GM19467 (cell line): ENCODE results near the gene CPSF2.
A peak's percentile ranks its signal among the peaks of the same experiment; 100 is the strongest.

Source experiments
- ATAC-seq: cut with Tn5 transposase; IDR thresholded peaks from one replicate; pipeline ENCODE4 v1.9.1; 2021; ENCODE audit warnings: mild to moderate bottlenecking, moderate library complexity; ENCODE audit not compliant: unreplicated experiment

Gene CPSF2

GRCh38 chr14:92121670-92122350, at the start of gene CPSF2, which contains the start of gene NDUFB1:
Gene CPSF2 (plus strand): TSS chr14:92121969. CDS start chr14:92130985, 9,016 bp downstream.
Gene NDUFB1 (minus strand): TSS chr14:92121706. CDS start chr14:92117637, 4,069 bp downstream.
- ATAC-seq = peak; percentile 75

DNA sequence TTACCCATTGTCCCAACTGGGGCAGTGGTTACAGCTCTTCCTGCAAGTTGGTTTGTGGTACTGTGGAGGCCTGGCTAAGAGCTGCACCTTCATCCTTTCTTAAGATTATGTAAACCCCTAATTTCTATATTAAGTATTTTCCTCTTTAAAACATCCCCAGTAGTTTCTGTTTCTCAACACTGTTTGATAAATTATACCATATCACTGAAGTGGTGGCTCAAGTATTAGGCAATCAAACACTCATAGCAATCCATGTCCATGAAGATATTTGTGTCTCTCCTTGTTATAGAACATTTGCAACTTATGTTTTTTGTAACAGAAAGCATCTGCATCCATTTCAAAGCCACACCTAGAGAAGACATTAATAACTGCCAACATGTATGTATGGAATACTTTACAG, 47.2 kb upstream of the CPSF2 start:
- ATAC-seq = no peak

DNA sequence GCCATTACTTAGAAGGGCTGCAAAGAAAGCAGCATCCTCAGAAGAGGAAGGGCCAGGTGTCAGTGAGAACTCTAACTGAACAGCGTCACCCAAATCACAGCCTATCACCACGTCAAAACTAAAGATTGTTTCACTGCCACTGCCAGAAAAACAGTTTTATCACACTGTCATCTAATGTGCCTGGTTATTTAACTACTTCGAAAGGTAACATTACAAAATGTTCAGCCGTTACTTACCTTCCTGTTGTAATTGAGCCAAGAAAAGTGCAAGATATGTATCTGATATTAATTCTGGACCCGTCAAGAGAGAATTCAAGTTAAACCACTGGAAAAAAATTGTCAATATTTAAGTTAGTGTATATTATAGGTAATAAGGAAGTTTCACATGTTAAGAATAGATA, 33.3 kb upstream of the CPSF2 start:
- no peak for ATAC-seq

- ATAC-seq = no peak
Measured at GRCh38 chr14:92093320-92093719, 28.4 kb upstream of the CPSF2 start.

- no peak for ATAC-seq
Measured at GRCh38 chr14:92099802-92100201, 22.0 kb upstream of the CPSF2 start.

GRCh38 chr14:92103363-92103989, 18.3 kb upstream of the CPSF2 start:
- ATAC-seq = no peak

DNA sequence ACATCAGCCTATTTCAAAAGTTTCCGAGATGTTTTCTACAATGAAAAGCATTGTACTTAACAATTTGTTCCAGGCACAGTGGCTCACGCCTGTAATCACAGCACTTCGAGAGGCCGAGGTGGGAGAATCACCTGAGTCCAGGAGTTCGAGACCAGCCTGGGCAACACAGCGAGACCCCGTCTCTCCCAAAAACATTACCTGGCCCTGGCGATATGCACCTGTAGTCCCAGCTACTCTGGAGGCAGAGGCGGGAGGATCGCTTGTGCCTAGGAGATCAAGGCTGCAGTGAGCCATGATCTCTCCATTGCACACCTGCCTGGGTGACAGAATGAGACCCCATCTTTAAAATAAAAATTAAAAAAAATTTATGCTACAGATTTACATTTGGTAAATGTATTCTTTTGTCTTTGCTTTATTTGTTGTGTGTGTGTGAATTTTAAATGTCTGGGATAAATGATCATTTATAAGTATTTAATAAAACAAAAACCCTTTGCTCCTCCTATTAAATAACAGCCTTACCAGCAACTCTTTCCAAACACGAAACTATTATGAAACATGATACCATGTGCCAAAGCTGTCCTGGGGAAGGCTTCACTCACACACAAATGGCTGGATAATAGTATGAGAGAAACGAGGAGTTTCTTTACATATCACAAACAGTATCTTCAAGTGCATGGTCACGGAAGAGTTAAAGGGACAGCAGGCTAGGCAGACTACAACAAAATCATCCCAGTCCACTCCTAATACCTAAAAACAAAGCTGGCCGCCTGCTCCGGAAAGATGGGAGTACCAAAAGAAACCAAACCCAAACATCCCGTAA, 16.5 kb upstream of the CPSF2 start:
- no peak for ATAC-seq

DNA sequence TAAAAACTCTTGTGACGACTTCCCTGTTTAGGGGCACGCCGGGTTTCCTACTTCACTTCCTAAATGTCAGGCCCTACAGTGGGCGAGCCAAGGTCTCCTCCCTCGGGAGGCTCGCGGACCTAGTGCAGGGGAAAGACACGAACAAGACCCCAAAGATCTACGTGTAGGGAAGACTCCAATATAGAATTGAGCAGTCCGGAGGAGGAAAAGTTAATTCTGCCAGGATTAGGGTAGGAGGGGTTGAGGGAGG, 16.0 kb upstream of the CPSF2 start:
- peak; percentile 19 for ATAC-seq

- ATAC-seq = peak; percentile 86
Measured at GRCh38 chr14:92106143-92106926, 15.4 kb upstream of the CPSF2 start, which contains the start of gene ATXN3. Gene ATXN3 (minus strand): TSS chr14:92106582. CDS start chr14:92106552, 30 bp downstream.

DNA sequence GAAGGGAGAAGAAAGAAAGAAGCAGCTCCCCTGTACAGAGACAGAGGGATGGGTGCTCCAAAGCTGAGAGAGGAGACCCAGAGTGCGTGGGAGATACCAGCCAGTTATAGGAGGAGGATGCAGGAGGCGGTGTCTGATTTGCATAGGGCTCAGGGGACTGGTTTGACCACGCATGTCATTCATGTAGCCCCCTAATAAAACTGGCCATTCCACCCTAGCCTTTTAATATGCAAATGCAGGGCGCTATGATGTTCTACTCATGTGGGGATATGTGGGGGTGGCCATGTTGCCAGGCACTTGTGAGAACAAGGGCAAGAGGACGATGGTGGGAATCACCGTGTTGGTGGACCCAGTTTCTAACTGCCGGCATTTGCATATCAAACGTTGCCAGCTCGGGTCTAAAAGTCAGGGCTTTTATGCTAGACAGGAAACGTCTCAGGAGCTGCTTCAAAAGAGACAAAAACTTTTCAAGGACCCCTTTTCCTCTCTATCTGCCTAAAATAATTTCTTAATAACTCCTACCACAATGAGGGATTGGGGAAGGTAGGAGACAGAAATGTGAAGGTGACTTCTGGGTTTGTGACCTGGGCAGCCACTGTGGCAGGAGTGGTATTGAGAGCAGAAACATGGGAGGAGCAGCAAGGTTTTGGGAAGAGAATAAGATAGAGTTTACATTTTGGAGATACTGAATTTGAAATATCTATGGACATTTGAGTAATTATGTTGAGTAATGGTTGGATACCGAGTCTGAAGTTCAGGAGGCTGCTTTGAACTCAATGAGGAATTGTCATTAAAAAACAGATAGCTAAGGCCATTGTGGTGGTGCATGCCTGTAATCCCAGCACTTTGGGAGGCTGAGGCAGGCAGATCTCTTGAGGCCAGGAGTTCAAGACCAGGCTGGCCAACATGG, 13.2 kb upstream of the CPSF2 start:
- ATAC-seq = no peak

GRCh38 chr14:92109490-92109889, 12.3 kb upstream of the CPSF2 start:
- no peak for ATAC-seq

DNA sequence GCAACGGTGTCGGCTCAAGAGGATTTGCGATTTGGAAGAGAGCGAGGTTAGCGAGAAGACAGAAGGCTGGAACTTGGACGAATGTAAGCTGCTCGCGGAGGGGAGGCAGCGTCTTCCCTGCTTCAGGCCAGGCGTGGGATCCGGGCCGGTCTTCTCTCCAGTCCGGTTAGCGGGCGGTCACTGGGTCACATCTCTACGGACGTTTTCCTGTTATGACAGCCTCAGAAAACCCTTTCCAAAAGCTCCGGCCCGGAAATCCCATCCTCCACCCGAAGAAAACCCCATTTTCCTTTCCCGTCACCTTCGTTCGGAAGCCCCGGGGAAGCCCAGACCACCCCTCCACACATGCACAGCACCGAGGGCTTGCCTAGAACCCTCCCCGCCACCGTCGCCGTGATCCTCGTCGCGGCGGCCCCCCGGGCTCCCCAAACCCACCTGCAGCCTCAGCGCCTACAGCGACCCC, 531 bp upstream of the CPSF2 start:
- peak; percentile 12 for ATAC-seq

- ATAC-seq = no peak
Measured at GRCh38 chr14:92122351-92122677, 545 bp downstream of the CPSF2 start.

DNA sequence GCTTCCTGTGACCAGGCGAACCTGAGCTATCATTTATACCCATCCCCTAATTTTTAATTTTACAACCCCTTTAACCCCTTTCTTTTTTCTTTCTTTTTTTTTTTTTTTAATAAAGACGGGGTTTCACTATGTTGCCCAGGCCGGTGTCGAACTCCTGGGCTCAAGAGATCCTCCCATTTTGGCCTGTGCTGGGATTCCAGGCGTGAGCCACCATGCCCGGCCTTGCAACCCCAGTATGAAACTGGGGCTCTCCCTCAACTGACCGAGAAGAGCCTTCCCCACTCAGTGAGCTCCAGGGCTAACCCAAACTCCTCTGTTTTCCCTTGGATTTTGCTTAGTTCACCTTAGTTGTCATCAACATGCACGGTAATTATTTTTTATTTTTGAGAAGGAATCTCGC, 992 bp downstream of the CPSF2 start:
- no peak for ATAC-seq

- no peak for ATAC-seq
Measured at GRCh38 chr14:92134456-92134855, 12.7 kb downstream of the CPSF2 start.

DNA sequence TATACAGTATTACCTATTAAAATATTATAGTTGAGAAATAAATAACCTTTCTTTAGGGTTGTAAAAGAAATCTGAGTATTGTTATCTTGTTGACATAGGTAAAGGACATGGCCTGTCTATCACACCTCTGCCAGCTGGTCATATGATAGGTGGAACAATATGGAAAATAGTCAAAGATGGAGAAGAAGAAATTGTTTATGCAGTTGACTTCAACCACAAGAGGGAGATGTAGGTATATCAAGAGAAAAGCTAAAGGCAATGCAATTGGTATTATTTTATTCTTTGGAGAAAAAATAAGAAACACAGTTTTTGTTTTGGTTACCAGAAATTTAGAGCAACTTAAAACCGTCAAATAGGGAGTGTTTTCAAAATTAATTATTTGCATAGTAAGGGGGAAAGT, 13.5 kb downstream of the CPSF2 start:
- no peak for ATAC-seq

DNA sequence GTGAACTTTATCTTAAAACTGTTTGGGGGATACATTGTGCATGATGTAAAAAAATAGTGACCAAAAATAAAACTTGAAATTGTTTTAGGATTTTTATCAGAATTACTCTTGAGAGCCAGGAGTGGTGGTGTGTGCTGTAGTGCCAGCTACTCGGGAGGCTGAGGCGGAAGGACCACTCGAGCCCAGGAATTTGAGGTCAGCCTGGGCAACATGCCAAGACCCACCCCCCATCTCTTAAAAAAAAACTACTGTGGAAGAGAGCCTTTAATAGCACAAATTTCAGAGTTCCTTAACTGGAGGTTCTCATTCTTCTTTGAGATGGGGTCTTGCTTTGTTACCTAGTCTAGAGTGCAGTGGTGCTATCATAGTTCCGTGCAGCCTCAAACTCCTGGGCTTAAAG, 21.5 kb downstream of the CPSF2 start:
- ATAC-seq = no peak

DNA sequence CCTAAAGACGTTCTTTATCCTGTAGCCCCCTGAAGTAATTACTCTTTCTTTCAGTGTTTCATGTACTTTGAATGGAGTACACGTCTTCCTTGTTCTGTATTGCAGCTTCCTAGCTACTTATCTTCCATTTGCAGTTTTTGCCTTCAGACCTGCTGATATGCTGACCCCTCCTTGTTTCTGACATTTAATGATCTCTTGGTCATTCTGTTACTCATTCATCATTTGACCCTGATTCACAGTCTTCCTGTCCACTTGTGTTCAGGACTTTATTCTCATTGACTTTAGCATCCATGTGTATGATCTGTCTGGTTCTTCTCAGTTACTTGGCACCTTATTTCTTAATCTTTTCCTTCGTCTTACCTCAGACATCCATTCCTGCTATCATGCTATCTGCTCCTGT, 22.2 kb downstream of the CPSF2 start:
- ATAC-seq = no peak

DNA sequence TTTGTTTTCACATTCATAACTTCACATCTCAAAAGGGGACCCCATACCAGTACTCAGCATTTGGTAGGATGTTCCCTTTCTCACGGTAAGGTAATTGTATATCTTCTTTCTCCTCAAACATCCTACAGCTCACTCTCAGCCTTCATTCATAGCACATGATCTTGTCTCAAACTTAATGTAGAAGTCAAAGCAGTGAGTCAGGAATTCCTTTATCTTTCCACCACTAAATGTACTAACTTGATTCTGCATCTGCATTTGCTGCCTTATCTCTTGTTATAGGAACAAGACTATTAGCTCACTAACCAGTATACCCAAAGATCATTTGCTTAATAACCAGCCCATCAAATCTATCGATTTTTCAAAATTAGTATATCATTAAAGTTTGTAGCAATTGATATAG, 22.9 kb downstream of the CPSF2 start:
- ATAC-seq = no peak

DNA sequence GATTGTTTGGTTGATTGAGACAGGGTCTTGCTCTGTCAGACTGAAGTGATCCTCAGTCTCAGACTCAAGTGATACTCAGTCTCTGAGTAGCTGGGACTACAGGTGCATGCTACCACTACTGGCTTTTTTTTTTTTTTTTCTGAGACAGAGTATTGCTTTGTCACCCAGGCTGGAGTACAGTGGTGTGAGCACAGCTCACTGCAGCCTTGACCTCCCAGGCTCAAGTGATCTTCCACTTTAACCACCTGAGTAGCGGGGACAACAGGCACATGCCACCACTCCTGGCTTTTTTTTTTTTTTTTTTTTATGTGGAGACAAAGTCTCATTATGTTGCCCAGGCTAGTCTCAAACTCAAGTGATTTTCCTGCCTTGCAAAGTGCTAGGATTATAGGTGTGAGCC, 31.8 kb downstream of the CPSF2 start:
- ATAC-seq = no peak
